Umbilical cord (tissue), 2 donors: ENCODE data around the gene JMJD1C. TPM values are rescaled to one million over a fixed set of nuclear protein-coding genes. Genes with fewer than 3 reads are reported as not detected.
"Not testable (repeated sequence)": the region's sequence is repeated elsewhere in the genome, so short reads cannot be mapped to it uniquely, and the experiment has no call there.

Source experiments
- DNase-seq: peaks from one replicate; pipeline ENCODE4 v3.0.0-alpha.2; 2015; ENCODE audit warnings: low spot score
- total RNA-seq: library from RNA; depleted of rRNA; stranded (reverse); fragments of >200 nt; gene quantifications from one replicate; pipeline ENCODE4 v1.2.3, GENCODE V29; 2014; ENCODE audit warnings: low replicate concordance; ENCODE audit not compliant: insufficient read depth

JMJD1C gene
- total RNA-seq, 1 donor from 2014 or later = 80.7 TPM

- no peak for DNase-seq
These were observed 294.4 kb downstream of the JMJD1C start for GRCh38 chr10:63171255-63171855.

DNA sequence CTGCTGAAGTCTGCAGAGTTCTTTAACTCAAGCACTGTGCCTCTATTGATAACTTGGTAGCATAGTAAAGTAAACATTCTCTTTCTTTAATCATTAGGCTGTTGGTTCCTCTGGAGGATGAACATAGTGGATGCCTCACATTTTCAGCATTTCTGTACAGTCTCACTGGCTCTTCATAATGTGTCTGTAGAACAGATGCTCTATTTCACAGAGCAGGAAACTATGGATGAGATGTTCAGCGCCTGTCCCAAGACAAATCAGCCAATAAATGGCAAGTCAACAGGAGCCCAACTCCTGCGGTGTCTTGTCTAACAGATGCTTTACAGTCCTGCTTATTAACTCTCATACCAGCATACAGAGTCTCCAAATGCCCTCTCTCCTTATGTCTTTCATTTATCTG lies 296.2 kb downstream of the JMJD1C start:
- peak; percentile 34 for DNase-seq

DNA sequence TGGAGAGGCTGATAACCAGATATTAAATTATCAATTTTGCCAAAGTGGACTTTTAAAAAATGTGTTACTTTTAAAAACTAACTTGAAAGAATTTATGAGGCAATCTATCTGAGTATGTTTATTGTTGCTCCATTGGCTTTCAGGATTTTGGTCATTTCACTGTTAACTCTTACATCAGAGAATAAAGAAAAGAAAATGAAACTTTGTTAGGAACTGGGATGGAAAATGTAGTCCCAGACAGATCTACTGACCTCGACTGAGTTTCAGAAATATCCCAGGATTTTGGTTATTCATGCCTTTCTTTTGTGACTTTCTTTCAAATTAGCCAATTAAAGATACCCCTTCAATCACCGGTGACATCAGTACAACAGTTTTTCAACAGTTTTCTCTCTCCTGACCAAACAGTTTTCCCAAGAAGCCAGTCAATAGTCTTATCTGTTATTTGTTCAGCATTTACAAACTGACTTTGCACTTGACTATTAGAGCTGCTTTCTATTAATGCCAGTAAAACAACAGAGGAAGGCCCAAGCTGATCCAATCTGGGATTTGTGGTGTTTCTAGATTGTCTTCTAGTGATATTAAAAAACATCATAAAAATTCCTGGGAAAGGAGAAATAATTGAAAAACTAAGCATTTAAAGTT lies 296.8 kb downstream of the JMJD1C start:
- DNase-seq = no peak

- peak; percentile 77 for DNase-seq
These were observed 299.0 kb downstream of the JMJD1C start for GRCh38 chr10:63166742-63167258.

GRCh38 chr10:63165249-63165648 lies 300.5 kb downstream of the JMJD1C start:
- no peak for DNase-seq

- no peak for DNase-seq
These were observed 301.6 kb downstream of the JMJD1C start for GRCh38 chr10:63164166-63164623.

GRCh38 chr10:63161592-63161991 lies 304.2 kb downstream of the JMJD1C start:
- DNase-seq = no peak

GRCh38 chr10:63157845-63158624 lies 307.7 kb downstream of the JMJD1C start:
- DNase-seq = peak; percentile 82

GRCh38 chr10:63156236-63156635 lies 309.5 kb downstream of the JMJD1C start:
- no peak for DNase-seq

- DNase-seq = no peak
These were observed 310.3 kb downstream of the JMJD1C start for GRCh38 chr10:63155388-63156020.

DNA sequence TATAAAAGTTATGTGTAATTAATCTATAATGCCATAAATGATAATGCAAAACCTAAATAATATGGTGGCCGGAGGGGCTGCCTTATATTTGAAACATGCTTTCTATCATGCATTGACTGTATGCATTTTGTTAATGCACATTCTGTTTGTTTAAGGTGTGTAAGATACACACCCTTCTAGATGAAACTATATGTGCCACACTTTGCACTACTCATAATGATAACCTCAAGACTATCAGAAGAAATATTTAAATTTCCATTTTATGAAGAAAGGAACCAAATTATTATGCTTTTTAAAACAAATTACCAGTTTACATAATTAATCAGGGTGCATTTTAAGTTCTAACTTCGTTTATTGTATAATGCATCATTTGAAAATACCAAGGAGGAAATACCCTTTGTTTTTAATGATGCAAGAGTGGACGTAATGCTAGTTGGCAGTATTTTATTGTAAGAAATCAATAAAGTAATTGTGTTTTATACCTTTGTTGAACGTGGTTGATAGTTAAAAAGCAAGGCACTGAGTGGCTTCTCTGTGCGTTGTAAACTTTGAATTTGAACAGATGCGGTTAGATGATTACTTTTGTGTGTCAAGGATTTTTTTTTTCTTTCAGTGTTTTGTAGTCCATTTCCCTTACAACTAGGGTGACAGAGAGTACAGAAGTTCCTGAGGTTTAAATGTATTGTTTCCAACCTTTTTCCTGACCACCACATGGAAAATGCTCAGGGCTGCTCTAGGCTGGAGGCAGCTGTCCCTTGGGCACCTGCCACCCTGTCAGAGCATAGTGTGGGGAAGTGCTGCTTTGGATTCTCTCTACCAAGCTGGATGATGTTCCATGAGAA lies 311.0 kb downstream of the JMJD1C start:
- DNase-seq = no peak

DNA sequence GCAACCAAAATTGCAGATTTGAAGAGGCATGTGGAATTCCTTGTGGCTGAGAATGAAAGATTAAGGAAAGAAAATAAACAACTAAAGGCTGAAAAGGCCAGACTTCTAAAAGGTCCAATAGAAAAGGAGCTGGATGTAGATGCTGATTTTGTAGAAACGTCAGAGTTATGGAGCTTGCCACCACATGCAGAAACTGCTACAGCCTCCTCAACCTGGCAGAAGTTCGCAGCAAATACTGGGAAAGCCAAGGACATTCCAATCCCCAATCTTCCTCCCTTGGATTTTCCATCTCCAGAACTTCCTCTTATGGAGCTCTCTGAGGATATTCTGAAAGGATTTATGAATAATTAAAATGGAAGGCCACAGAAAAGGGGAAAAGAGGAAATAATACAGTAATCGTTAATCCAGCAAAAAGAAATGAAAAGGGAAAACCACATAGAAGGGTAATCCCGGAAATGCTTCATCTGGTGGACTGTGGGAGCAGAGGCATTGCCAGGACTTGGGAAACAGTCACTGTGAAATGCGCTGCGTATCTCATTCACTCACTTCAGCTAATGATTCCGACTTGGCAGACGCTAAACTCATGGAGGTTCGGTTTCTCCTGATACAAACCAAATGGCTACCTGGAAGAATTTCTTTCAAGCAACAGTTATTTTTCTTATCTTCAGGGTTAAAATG lies 311.8 kb downstream of the JMJD1C start:
- not testable (repeated sequence) for DNase-seq

- DNase-seq = no peak
These were observed 315.0 kb downstream of the JMJD1C start for GRCh38 chr10:63150745-63151144.

DNA sequence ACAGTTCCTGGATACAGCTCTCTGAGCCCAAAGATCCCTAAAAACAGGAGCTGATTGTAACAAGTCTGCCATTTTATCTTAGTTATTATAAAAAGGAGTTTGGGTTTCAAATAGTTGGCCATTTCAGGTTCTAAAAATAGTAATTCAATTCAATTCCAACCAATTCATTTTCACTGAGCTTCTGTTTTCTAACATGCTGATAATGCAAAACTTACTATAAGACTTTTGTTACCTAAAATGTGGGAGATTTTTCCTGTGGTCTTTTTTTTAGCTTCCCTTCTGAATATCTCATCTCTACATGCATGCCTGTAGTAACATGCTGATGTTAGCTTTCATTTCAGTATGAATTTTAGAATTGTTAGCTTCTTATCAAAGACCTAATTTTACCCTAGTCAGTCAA lies 319.3 kb downstream of the JMJD1C start:
- no peak for DNase-seq

DNA sequence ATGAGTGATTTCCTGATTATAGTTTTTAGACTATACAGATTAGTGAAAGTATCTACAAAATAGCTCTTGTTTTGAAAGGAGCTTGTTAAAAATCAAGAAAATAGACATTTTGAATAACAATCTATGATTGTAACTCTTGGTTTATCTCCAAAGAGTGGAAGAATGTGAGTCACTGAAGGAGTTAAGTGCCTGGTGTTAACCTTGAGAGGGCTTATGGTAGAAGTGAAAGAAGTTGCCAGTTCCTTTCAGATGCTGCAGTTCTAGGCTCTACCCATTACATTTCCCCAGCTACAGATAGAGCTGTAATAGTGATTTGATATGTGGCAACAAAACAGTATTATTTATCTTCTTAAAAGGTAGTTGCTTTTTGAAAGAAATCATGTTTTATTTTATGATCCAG lies 320.0 kb downstream of the JMJD1C start:
- no peak for DNase-seq

DNA sequence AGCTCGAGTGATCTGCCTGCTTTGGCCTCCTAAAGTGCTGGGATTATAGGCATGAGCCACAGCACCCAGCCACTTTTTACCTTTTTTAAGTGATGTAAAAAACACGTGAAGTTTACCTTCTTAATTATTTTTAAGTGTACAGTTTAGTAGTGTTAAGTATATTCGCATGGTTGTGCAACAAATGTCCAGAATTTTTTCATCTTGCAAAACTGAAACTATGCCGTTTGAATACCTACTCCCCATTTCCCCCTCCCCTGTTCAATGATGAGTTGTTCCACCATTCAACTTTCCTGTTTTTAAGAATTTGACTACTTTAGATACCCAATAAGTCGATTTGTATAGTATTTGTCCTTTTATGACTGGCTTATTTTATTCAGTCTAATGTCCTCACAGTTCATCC lies 321.8 kb downstream of the JMJD1C start:
- DNase-seq = no peak

DNA sequence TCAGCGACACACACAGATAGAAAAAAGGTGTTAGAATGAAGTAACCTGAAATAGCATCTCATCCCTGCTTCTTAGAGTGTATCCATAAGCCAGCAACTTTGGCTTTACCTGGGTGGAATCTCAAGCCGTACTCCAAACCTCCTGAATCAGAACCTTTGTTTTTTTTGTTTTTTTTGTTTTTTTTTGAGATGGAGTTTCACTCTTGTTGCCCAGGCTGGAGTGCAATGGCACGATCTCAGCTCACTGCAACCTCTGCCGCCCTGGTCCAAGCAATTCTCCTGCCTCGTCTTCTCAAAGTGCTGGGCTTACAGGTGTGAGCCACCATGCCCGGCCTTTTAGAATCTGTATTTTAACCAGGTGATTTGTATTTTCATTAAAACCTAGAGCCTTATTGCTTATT lies 323.6 kb downstream of the JMJD1C start:
- DNase-seq = no peak

DNA sequence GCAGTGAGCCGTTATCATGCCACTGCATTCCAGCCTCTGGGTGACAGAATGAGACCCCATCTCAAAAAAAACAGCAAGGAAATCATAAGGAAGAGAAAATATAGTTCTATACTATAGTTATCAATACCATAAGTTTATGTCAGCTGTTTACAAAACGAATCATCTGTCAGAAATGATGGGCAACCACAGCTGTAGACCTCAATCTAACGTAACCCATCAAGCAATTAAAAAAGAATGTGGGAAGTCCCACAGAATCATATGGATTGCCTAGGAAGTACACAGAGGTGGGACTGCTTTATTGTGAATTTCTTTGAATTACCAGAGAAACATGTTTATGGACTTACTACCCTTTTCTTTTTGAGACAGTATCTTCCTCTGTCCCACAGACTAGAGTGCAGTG lies 325.7 kb downstream of the JMJD1C start:
- no peak for DNase-seq

GRCh38 chr10:63137306-63137705 lies 328.5 kb downstream of the JMJD1C start:
- DNase-seq = no peak

- no peak for DNase-seq
These were observed 331.8 kb downstream of the JMJD1C start for GRCh38 chr10:63133821-63134557.
